ENCODE measurements around the gene ANKRD16. TPM values are rescaled to one million over a fixed set of nuclear protein-coding genes. Genes with fewer than 3 reads are reported as not detected.
"Not testable (repeated sequence)": the region's sequence is repeated elsewhere in the genome, so short reads cannot be mapped to it uniquely, and the experiment has no call there.

The ANKRD16 gene
- total and polyA plus RNA-seq, 9 donors, result 6.6 to 15.3 (median 9.6) TPM

DNA sequence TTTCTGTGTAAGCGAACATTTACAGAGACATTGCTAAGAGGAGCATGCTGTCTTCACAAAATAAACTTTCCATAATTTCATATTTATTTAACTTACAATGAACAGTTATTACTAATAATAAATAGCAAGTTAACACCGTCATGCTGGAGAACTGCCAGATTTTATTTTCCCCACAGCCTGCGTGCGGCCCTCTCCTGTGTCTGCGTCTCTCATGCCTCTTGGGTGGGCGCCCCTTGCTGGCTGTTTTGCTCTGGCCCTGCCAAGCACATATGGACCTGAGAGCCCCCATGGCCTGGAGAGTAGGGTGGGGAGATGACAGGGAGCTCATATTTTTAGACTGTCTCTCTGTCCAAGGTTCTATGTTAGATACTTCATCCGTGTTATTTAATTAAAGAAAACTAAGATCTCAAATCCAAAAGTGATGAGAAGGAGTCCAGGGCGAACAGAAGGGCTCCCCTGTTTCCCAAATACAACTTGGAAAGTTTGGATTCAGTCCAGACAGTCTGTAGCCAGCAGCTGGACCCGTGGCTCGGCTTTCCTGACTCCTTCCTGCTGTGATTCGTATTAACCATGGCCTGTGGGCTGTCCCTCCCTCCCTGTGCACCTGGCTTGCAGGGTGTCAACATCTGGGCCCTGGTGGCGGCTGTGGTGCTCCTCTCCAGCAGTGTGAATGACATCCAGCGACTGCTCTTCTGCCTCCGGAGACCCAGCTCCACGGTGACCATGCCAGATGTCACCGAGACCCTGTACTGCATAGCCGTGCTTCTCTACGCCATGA is 20.8 kb upstream of the ANKRD16 start:
- Histone ChIP-seq H3K27ac (peak overlapping the region in 1 of 2 donors; percentile 52), H3K27me3 (no peaks in the 10 kb centered on the region), H3K4me1 (ENCODE audit: insufficient read depth) (peaks cover 5% of the 10 kb centered on the region), H3K9me3 (no peaks in the 10 kb centered on the region), H3K36me3 (no peaks in the 10 kb centered on the region), H3K4me3 (no peak overlapping the region)
- WGBS, 3 donors, result 22 to 49% (median 29%) methylated on average over 18 of the region's 18 CpGs
- intact Hi-C loops (cut with DNase I), result no loop called here
- peak in 4 of 5 donors; percentile 31 to 56 (median 52) for DNase-seq
- TF ChIP-seq EP300 (IDR thresholded peaks at IDR 0.05) (no peak), POLR2A (IDR thresholded peaks at IDR 0.05) (no peak)
- TF ChIP-seq, protein P1, sequence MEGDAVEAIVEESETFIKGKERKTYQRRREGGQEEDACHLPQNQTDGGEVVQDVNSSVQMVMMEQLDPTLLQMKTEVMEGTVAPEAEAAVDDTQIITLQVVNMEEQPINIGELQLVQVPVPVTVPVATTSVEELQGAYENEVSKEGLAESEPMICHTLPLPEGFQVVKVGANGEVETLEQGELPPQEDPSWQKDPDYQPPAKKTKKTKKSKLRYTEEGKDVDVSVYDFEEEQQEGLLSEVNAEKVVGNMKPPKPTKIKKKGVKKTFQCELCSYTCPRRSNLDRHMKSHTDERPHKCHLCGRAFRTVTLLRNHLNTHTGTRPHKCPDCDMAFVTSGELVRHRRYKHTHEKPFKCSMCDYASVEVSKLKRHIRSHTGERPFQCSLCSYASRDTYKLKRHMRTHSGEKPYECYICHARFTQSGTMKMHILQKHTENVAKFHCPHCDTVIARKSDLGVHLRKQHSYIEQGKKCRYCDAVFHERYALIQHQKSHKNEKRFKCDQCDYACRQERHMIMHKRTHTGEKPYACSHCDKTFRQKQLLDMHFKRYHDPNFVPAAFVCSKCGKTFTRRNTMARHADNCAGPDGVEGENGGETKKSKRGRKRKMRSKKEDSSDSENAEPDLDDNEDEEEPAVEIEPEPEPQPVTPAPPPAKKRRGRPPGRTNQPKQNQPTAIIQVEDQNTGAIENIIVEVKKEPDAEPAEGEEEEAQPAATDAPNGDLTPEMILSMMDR (IDR thresholded peaks at IDR 0.05), result no peak

DNA sequence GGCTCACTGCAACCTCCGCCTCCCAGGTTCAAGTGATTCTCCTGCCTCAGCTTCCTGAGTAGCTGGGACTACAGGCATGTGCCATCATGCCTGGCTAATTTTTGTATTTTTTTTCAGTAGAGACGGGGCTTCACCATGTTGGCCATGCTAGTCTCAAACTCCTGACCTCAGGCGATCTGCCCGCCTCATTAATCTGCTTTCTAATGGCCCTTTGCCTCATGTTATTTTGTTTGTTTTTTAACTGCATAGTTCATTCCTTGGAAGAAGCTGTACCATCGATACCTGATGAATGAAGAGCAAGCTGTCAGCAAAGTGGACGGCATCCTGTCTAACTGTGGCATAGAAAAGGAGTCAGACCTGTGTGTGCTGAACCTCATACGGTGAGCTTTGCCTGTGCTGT is 19.0 kb upstream of the ANKRD16 start:
- 92 to 95% (median 92%) methylated on average over 7 of the region's 7 CpGs for whole genome bisulfite sequencing, 3 donors
- H3K27me3 ChIP-seq; H3K9me3 ChIP-seq; intact Hi-C loops (cut with DNase I); H3K4me3 ChIP-seq; H3K27ac ChIP-seq; H3K4me1 ChIP-seq (ENCODE audit: insufficient read depth); DNase-seq; H3K36me3 ChIP-seq: not testable (repeated sequence)

DNA sequence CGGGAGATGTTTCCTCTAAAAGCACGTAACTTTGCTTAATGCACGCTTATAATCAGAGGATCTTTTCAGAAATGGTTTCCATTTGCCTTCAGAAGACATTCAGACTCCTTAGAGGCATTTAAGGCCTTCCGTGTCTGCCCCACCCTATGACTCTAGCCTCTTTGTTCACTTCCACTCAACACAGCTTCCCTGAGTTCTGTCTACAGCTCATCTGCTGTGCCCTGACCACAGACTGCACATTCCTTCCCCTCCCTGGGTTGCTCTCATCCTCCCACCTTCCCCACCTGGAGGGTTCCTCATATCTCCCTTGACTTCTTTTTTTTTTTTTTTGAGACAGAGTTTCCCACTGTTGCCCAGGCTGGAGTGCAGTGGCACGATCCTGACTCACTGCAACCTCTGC is 17.0 kb upstream of the ANKRD16 start:
- intact Hi-C loops (cut with DNase I), result no loop called here
- no peak overlapping the region for H3K4me3 ChIP-seq
- H3K27me3 ChIP-seq, result no peaks in the 10 kb centered on the region
- H3K9me3 ChIP-seq, result no peaks in the 10 kb centered on the region
- DNase-seq, result no peak
- 86 to 97% (median 88%) methylated on average over 5 of the region's 5 CpGs for WGBS, 3 donors
- no peak overlapping the region for H3K27ac ChIP-seq
- H3K4me1 ChIP-seq (ENCODE audit: insufficient read depth), result peaks cover 5% of the 10 kb centered on the region
- TF ChIP-seq EP300 (IDR thresholded peaks at IDR 0.05), result no peak
- TF ChIP-seq, protein P1 (IDR thresholded peaks at IDR 0.05), result no peak
- TF ChIP-seq POLR2A (IDR thresholded peaks at IDR 0.05), result no peak
- no peaks in the 10 kb centered on the region for H3K36me3 ChIP-seq

DNA sequence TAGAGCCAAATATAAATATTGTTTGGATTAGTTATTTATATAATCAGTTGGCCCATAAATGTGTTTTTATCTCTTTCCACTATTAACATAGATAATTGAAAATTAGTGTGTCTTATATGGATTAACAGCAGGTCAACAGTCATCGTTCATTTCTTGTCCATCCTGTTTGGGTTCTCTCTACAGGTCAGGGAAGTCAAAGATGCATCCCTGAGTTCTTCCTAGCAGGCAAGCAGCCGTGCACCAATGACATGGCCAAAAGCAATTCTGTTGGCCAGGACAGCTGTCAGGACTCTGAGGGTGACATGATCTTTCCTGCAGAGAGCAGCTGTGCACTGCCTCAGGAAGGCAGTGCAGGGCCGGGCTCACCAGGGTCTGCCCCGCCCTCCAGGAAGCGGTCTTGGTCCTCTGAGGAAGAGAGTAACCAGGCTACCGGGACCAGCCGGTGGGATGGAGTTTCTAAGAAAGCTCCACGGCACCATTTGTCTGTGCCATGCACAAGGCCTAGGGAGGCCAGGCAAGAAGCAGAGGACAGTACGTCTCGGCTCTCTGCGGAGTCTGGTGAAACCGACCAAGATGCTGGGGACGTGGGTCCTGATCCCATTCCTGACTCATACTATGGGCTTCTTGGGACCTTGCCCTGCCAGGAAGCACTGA is 16.3 kb upstream of the ANKRD16 start:
- H3K4me3 ChIP-seq, result no peak overlapping the region
- TF ChIP-seq POLR2A (IDR thresholded peaks at IDR 0.05), result no peak
- no peak for TF ChIP-seq EP300 (IDR thresholded peaks at IDR 0.05)
- TF ChIP-seq, protein P1 (IDR thresholded peaks at IDR 0.05), result no peak
- intact Hi-C loops (cut with DNase I), result no loop called here
- H3K36me3 ChIP-seq, result no peaks in the 10 kb centered on the region
- no peak for DNase-seq
- H3K9me3 ChIP-seq, result no peaks in the 10 kb centered on the region
- WGBS, 3 donors, result 81 to 85% (median 83%) methylated on average over 13 of the region's 13 CpGs
- H3K4me1 ChIP-seq (ENCODE audit: insufficient read depth), result peaks cover 5% of the 10 kb centered on the region
- no peak overlapping the region for H3K27ac ChIP-seq
- no peaks in the 10 kb centered on the region for H3K27me3 ChIP-seq

DNA sequence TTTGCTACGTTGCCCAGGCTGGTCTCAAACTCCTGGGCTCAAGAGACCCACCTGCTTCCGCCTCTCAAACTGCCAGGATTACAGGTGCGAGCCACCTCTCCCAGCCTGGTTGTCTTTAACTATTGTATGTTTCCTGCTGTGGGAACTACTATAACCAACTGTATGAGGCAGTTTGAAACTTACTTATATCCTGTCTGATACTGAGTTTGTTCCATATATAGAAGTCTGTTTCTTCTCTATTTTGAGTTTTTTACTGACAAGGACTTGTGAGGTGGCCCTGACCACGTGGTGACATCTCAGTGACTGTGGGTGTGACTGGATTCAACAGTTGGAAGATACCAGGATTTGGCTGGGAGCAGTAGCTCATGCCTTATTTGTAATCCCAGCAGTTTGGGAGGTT is 14.5 kb upstream of the ANKRD16 start:
- no peak overlapping the region for H3K4me3 ChIP-seq
- DNase-seq, result no peak
- no peaks in the 10 kb centered on the region for H3K27me3 ChIP-seq
- H3K4me1 ChIP-seq (ENCODE audit: insufficient read depth), result no peaks in the 10 kb centered on the region
- H3K36me3 ChIP-seq, result no peaks in the 10 kb centered on the region
- intact Hi-C loops (cut with DNase I), result no loop called here
- no peaks in the 10 kb centered on the region for H3K9me3 ChIP-seq
- TF ChIP-seq POLR2A (IDR thresholded peaks at IDR 0.05), result no peak
- TF ChIP-seq EP300 (IDR thresholded peaks at IDR 0.05), result no peak
- TF ChIP-seq, protein P1 (IDR thresholded peaks at IDR 0.05), result no peak
- H3K27ac ChIP-seq, result no peak overlapping the region
- 71 to 79% (median 73%) methylated on average over 4 of the region's 4 CpGs for WGBS, 3 donors
